ENCODE results near the gene OLFML1. TPM values are rescaled to one million over a fixed set of nuclear protein-coding genes. Genes with fewer than 3 reads are reported as not detected.

OLFML1 gene
- total RNA-seq, 4 donors from 2014 or later, result 1.2 to 5.3 (median 2.2) TPM

- Histone ChIP-seq H3K4me1 (no peaks in the 10 kb centered on the region), H3K27ac (no peak overlapping the region), H3K27me3 (no peaks in the 10 kb centered on the region), H3K9me3 (no peaks in the 10 kb centered on the region), H3K4me3 (no peak overlapping the region), H3K36me3 (no peaks in the 10 kb centered on the region)
- WGBS, result 52% methylated on average over 4 of the region's 4 CpGs
- DNase-seq (ENCODE audit: low spot score in 2 of 2), result no peak
- no peak for TF ChIP-seq POLR2AphosphoS5 (IDR thresholded peaks at IDR 0.05)
- TF ChIP-seq EP300 (IDR thresholded peaks at IDR 0.05), result no peak
- TF ChIP-seq POLR2A (IDR thresholded peaks at IDR 0.05), result no peak
- TF ChIP-seq CTCF (IDR thresholded peaks at IDR 0.05), result no peak
These were observed 35.5 kb upstream of the OLFML1 start for GRCh38 chr11:7449841-7450214.

GRCh38 chr11:7450836-7451235, 34.5 kb upstream of the OLFML1 start:
- Histone ChIP-seq H3K4me3 (no peak overlapping the region), H3K36me3 (no peaks in the 10 kb centered on the region), H3K4me1 (no peaks in the 10 kb centered on the region), H3K27me3 (no peaks in the 10 kb centered on the region), H3K9me3 (no peaks in the 10 kb centered on the region), H3K27ac (no peak overlapping the region)
- no peak for DNase-seq (ENCODE audit: low spot score in 2 of 2)
- no peak for TF ChIP-seq POLR2AphosphoS5 (IDR thresholded peaks at IDR 0.05)
- no peak for TF ChIP-seq CTCF (IDR thresholded peaks at IDR 0.05)
- TF ChIP-seq POLR2A (IDR thresholded peaks at IDR 0.05), result no peak
- TF ChIP-seq EP300 (IDR thresholded peaks at IDR 0.05), result no peak
- WGBS, result 85% methylated on average over 3 of the region's 3 CpGs

GRCh38 chr11:7451520-7451919, 33.8 kb upstream of the OLFML1 start:
- Histone ChIP-seq H3K9me3 (no peaks in the 10 kb centered on the region), H3K4me1 (no peaks in the 10 kb centered on the region), H3K27ac (no peak overlapping the region), H3K27me3 (no peaks in the 10 kb centered on the region), H3K4me3 (no peak overlapping the region), H3K36me3 (no peaks in the 10 kb centered on the region)
- TF ChIP-seq POLR2A (IDR thresholded peaks at IDR 0.05) (no peak), POLR2AphosphoS5 (IDR thresholded peaks at IDR 0.05) (no peak), CTCF (IDR thresholded peaks at IDR 0.05) (no peak), EP300 (IDR thresholded peaks at IDR 0.05) (no peak)
- DNase-seq (ENCODE audit: low spot score in 2 of 2), result no peak
- 77% methylated on average over 3 of the region's 3 CpGs for WGBS

- WGBS, result 100% methylated on average over 1 of the region's 1 CpG
- H3K27ac ChIP-seq, result no peak overlapping the region
- TF ChIP-seq POLR2A (IDR thresholded peaks at IDR 0.05), result no peak
- TF ChIP-seq EP300 (IDR thresholded peaks at IDR 0.05), result no peak
- TF ChIP-seq POLR2AphosphoS5 (IDR thresholded peaks at IDR 0.05), result no peak
- no peak for TF ChIP-seq CTCF (IDR thresholded peaks at IDR 0.05)
These were observed 33.3 kb upstream of the OLFML1 start for GRCh38 chr11:7451952-7452494.

GRCh38 chr11:7454854-7455253, 30.5 kb upstream of the OLFML1 start:
- Histone ChIP-seq H3K4me1 (no peaks in the 10 kb centered on the region), H3K27ac (no peak overlapping the region), H3K9me3 (no peaks in the 10 kb centered on the region), H3K4me3 (no peak overlapping the region), H3K27me3 (no peaks in the 10 kb centered on the region), H3K36me3 (no peaks in the 10 kb centered on the region)
- DNase-seq (ENCODE audit: low spot score in 2 of 2), result no peak
- TF ChIP-seq POLR2AphosphoS5 (IDR thresholded peaks at IDR 0.05) (no peak), CTCF (IDR thresholded peaks at IDR 0.05) (no peak), POLR2A (IDR thresholded peaks at IDR 0.05) (no peak), EP300 (IDR thresholded peaks at IDR 0.05) (no peak)
- WGBS, result 62% methylated on average over 2 of the region's 2 CpGs

More at GRCh38 chr11:7451952-7452494, 33.3 kb upstream of the OLFML1 start:
- H3K27me3 ChIP-seq, result no peaks in the 10 kb centered on the region
- H3K4me3 ChIP-seq, result no peak overlapping the region
- DNase-seq (ENCODE audit: low spot score in 2 of 2), result no peak
- no peaks in the 10 kb centered on the region for H3K36me3 ChIP-seq
- H3K4me1 ChIP-seq, result no peaks in the 10 kb centered on the region
- H3K9me3 ChIP-seq, result no peaks in the 10 kb centered on the region

All from suprapubic skin (tissue), 4 donors.